Measurements from ENCODE around the gene ST6GALNAC5.

- TF ChIP-seq CTCF (conservative IDR thresholded peaks at IDR 0.05) = no peak
- no peak for TF ChIP-seq ZFX (IDR thresholded peaks at IDR 0.05)
These were observed 83.9 kb downstream of the ST6GALNAC5 start for GRCh38 chr1:76951153-76951552.

Data from C4-2B (cell line).